GM18867 (cell line): Measurements from ENCODE around the gene CPD.

Source experiments
- ATAC-seq: cut with Tn5 transposase; IDR thresholded peaks from one replicate; pipeline ENCODE4 v1.9.1; 2021; ENCODE audit warnings: mild to moderate bottlenecking, moderate library complexity; ENCODE audit not compliant: unreplicated experiment

CPD gene

DNA sequence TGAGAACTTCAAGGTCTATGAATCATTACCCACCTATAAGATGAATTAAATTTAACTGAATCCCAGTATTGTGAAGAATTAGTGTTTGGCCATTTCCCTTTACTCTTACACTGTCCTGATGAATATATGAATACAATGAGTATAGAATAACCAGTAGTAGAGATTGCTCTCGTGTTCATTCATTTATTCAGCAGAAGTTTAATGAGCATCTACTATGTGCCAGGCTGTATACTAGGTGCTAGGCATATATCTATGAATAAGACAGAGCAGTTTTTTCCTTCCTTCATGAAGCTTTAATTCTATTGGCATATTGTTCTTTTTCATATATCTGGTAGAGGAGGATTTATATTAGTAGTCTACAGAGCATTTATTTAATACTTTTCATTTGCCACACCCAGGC, 104.4 kb downstream of the CPD start:
- no peak for ATAC-seq

DNA sequence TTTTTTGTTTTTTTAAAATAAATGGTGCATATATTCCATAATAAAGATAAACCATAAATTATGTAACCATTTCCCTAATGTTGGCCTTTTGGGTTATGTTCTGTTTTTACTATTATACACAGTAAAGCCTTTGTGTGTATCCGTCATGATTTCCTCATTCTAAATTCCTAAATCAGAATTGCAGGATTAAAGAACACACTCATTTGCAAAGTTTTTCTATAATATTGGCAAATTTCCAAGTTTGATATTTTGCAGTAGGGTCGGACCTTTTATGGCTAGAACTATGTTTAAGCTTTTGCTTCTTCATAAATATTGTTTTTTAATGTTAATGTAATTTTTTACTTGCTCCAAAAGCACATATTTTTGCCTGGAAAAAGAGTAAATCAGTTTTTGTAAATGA, 115.1 kb downstream of the CPD start:
- no peak for ATAC-seq

GRCh38 chr17:30495586-30495985, 116.9 kb downstream of the CPD start:
- no peak for ATAC-seq

DNA sequence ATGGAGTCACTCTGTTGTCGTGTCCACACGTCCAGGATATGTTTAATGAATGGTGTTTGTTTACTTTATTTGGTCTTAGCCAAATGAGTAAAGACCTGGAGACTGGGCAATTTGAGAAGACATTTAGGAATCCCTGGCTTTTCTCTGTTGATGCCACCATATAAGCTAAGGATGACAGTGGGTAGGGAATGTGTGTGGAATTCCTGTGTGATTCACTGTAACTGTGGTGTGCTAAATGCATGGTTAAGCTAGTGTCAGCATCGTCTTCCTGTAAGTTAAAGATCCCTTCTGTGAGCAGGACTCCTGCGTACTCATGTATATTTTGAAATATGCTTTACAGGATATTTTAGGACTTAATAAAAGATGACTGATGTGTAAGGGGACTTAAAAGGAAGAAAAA, 124.8 kb downstream of the CPD start:
- ATAC-seq = no peak

DNA sequence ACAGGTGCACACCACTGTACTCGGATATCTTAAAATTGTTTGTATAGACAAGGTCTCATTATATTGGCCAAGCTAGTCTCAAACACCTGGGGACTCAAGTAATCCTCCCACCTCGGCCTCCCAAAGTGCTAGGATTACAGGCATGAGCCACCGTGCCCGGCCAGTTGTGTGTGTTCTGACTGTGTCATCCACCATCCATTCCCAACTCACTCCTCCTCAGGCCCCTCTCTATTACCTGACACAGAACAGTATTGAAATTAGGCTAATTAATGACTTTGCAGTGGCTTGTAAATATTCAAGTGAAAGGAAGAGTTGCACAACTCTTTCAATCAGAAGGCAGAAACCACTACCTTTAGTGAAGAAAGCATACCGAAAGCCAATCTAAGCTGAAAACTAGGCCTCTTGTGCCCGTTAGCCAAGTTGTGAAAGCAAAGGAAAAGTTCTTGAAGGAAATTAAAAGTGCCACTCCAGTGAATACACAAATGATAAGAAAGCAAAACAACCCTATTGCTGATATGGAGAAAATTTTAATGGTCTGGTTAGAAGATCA, 127.2 kb downstream of the CPD start:
- ATAC-seq = no peak

- no peak for ATAC-seq
Observed at GRCh38 chr17:30506481-30506880, 127.8 kb downstream of the CPD start.

DNA sequence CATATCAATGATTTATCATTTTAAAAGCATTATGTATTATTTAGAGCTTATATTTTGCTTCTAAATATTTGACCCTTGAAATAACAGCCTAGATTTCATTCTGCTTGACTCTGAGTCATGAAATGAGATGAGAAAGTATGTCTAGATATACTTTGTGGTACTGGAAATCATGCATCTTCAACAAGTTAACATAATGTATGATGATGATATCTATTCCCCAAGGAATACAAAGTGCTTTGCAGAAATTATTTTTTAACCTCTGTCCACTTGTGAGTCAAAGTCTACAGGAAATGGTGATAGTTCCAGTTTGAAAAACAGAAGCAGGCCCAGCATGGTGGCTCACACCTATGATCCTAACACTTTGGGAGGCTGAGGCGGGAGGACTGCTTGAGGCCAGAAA, 134.6 kb downstream of the CPD start:
- ATAC-seq = no peak

DNA sequence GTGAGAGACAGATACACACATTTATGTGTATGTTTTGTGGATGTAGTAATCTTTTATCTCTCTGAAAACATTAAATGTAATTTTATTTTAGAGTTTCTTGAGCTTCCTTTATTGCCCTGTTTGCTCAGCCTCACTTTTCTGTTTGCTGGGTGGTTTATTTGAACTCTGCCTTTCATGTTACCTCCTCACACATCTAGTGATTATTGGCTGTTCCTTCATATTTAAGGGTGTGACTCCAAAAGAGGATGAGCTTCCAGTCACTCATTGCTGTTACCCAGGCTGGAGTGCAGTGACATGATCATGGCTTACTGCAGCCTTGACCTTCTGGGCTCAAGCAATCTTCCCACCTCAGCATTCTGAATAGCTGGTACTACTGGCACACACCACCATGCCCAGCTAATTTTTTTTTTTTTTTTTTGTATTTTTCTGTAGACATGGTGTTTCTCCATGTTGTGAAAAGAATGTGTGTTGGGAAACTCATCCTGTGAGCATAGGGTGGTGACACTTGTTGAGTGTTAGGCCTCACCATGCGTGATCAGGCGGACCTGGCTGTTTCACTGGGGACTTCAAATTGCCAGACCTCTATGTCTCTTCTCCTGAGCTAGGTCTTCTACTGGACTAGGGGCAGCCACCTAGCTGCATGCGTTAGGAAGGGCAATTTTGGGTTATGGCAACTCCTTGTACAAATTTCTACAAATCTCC, 136.3 kb downstream of the CPD start:
- ATAC-seq = no peak

DNA sequence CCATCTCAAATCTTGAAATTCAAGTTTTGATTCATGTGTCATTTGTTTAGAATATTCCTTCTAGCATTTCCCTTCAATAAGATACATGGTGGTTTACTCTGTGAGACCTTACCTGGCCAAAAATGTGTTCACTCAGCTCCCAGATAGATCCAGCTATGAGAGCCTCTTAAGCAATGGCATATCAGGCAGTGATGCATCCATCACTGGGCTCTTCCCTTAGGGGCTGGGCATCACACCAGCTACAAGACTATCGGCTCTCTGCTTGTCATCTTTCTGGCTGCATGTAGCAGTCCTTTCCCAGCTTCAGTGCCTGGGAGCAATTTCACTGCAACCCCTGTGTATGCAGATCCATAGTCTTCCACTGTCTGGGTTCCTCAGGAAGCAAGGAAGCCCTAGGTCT, 139.1 kb downstream of the CPD start:
- no peak for ATAC-seq

GRCh38 chr17:30519166-30519565, 140.4 kb downstream of the CPD start:
- no peak for ATAC-seq
